HepG2 (cell line): ENCODE measurements around the gene SLC35F6. TPM values are rescaled to one million over a fixed set of nuclear protein-coding genes. Genes with fewer than 3 reads are reported as not detected.

Experiments
- ATAC-seq: fragments of 200-7000 bp; cut with Tn5 transposase; 3 replicates; pipeline ENCODE4 v1.9.1; 2020; ENCODE audit warnings: mild to moderate bottlenecking, moderate library complexity
- BruUV-seq: library from RNA; stranded (reverse); fragments of 400-500 nt; replicated peaks from 2 replicates; lab custom pipeline; 2021; lab: Mats Ljungman, UMichigan
- CTCF ChIA-PET: fragments of 300-600 bp; formaldehyde crosslinking; extraction: SDS; loops from one replicate; lab custom pipeline; 2021; ENCODE audit warnings: low total read pairs, inconsistent platforms, low intra/inter-chr PET ratio; lab: Yijun Ruan, JAX
- POLR2A ChIA-PET: fragments of 350-600 bp; sonication (Branson Sonifier 250); formaldehyde crosslinking; loops from one replicate; lab custom pipeline; 2020; ENCODE audit warnings: antibody characterized with exemption, inconsistent platforms; lab: Yijun Ruan, JAX
- DNase-seq: peaks from one replicate; pipeline ENCODE4 v3.0.0-alpha.2; 2015; ENCODE audit warnings: low spot score
- FAIRE-seq: peaks from 3 replicates; lab custom pipeline; 2011; peaks lifted over from hg19 to GRCh38; lab: Jason Lieb, UNC
- H2AFZ ChIP-seq: one replicate; pipeline ENCODE4 v1.6.1; 2011; ENCODE audit warnings: low read length, inconsistent platforms
- H3K27ac ChIP-seq: fragments of 300-600 bp; 3 replicates; pipeline ENCODE4 v1.8.0; 2011; ENCODE audit warnings: mixed run types, mild to moderate bottlenecking, mixed read lengths, low read length, inconsistent platforms; ENCODE audit not compliant: insufficient read depth; ENCODE audit errors: extremely low read length
- H3K27me3 ChIP-seq, 2 experiments: fragments of 200-600 bp in 1 of 2; 2 replicates in 1 of 2; 3 replicates in 1 of 2; pipeline versions ENCODE4 v1.6.0 to v1.8.0; 2011; ENCODE audit warnings: low read length in 2 of 2, mild to moderate bottlenecking in 2 of 2, moderate library complexity in 2 of 2, inconsistent platforms in 1 of 2; ENCODE audit not compliant: insufficient read depth in 2 of 2, control insufficient read depth in 1 of 2
- H3K36me3 ChIP-seq, 2 experiments: fragments of 200-600 bp in 1 of 2; replicated peaks in 1 of 2; 2 replicates in 1 of 2; 3 replicates in 1 of 2; pipeline versions ENCODE4 v1.5.1 to v1.8.0; 2011; ENCODE audit warnings: low read length in 2 of 2, inconsistent platforms in 1 of 2; ENCODE audit not compliant: insufficient read depth in 2 of 2, control insufficient read depth in 1 of 2
- H3K4me1 ChIP-seq: 2 replicates; pipeline ENCODE4 v1.5.1; 2012; ENCODE audit warnings: low read length, inconsistent platforms; ENCODE audit not compliant: insufficient read depth
- H3K4me2 ChIP-seq: 2 replicates; pipeline ENCODE4 v1.6.0; 2011; ENCODE audit warnings: low read depth, low read length, inconsistent platforms
- H3K4me3 ChIP-seq, 3 experiments: fragments of 200-600 bp in 1 of 3; sonication (generic), shearing (Covaris generic) in 1 of 3; replicated peaks in 1 of 3; 2 replicates each; pipeline ENCODE4 v1.5.1; 2011 to 2016; ENCODE audit warnings: low read length in 3 of 3, inconsistent platforms in 2 of 3, low read depth in 2 of 3, mild to moderate bottlenecking in 2 of 3, control low read depth in 1 of 3, mixed read lengths in 1 of 3; ENCODE audit not compliant: insufficient read depth in 1 of 3
- H3K79me2 ChIP-seq: one replicate; pipeline ENCODE4 v1.6.1; 2011; ENCODE audit warnings: low read length, inconsistent platforms; ENCODE audit not compliant: insufficient read depth
- H3K9ac ChIP-seq: 2 replicates; pipeline ENCODE4 v1.6.0; 2011; ENCODE audit warnings: mild to moderate bottlenecking, low read depth, low read length, inconsistent platforms; ENCODE audit not compliant: insufficient read depth
- H3K9me3 ChIP-seq: 2 replicates; pipeline ENCODE4 v1.5.1; 2012; ENCODE audit warnings: mild to moderate bottlenecking, low read length
- H4K20me1 ChIP-seq: 2 replicates; pipeline ENCODE4 v1.6.0; 2011; ENCODE audit warnings: inconsistent platforms, mild to moderate bottlenecking, low read length, moderate library complexity; ENCODE audit not compliant: insufficient read depth
- FOXO1 ChIP-seq: sonication (generic); formaldehyde crosslinking; IDR thresholded peaks from 2 replicates; pipeline ENCODE4 v1.4.0; 2020; ENCODE audit warnings: missing genetic modification reagents
- FOXO4 ChIP-seq: sonication (generic); formaldehyde crosslinking; conservative IDR thresholded peaks from 2 replicates; pipeline ENCODE4 v1.8.1; 2023; ENCODE audit warnings: missing genetic modification reagents
- FUBP1 ChIP-seq: sonication (generic); formaldehyde crosslinking; IDR thresholded peaks from 2 replicates; pipeline ENCODE4 v1.5.1; 2020; ENCODE audit warnings: missing genetic modification reagents, mild to moderate bottlenecking, borderline replicate concordance
- JUNB ChIP-seq: sonication (generic); formaldehyde crosslinking; IDR thresholded peaks from 2 replicates; pipeline ENCODE4 v1.8.0; 2022; ENCODE audit warnings: missing genetic modification reagents, mild to moderate bottlenecking, borderline replicate concordance
- MED1 ChIP-seq: sonication (generic); formaldehyde crosslinking; IDR thresholded peaks from 2 replicates; pipeline ENCODE4 v1.4.0; 2020; ENCODE audit warnings: missing genetic modification reagents
- MIER2 ChIP-seq: IDR thresholded peaks from 2 replicates; pipeline ENCODE4 v1.6.1; 2016; ENCODE audit warnings: missing biosample characterization, missing genetic modification reagents
- SAFB2 ChIP-seq: sonication (generic); formaldehyde crosslinking; IDR thresholded peaks from 2 replicates; pipeline ENCODE4 v1.5.1; 2020; ENCODE audit warnings: missing genetic modification reagents, low read depth, mild to moderate bottlenecking, borderline replicate concordance
- SKIL ChIP-seq: sonication (generic); formaldehyde crosslinking; IDR thresholded peaks from 2 replicates; pipeline ENCODE4 v1.8.0; 2022; ENCODE audit warnings: missing genetic modification reagents, mild to moderate bottlenecking, moderate library complexity, borderline replicate concordance
- ZGPAT ChIP-seq: IDR thresholded peaks from 2 replicates; pipeline ENCODE4 v1.6.1; 2016; ENCODE audit warnings: mild to moderate bottlenecking
- ZMYM3 ChIP-seq: sonication (generic); formaldehyde crosslinking; IDR thresholded peaks from 2 replicates; pipeline ENCODE4 v1.5.1; 2020; ENCODE audit warnings: mild to moderate bottlenecking, missing genetic modification reagents
- ZNF468 ChIP-seq: sonication (generic); formaldehyde crosslinking; IDR thresholded peaks from 2 replicates; pipeline ENCODE4 v1.8.0; 2022; ENCODE audit warnings: mild to moderate bottlenecking, moderate library complexity, missing genetic modification reagents
- ZNF629 ChIP-seq: sonication (generic); formaldehyde crosslinking; conservative IDR thresholded peaks from 2 replicates; pipeline ENCODE4 v1.5.0; 2020; ENCODE audit warnings: missing genetic modification reagents
- ZNF746 ChIP-seq: sonication (generic); formaldehyde crosslinking; IDR thresholded peaks from 2 replicates; pipeline ENCODE4 v1.8.0; 2022; ENCODE audit warnings: mild to moderate bottlenecking, missing genetic modification reagents
- WGBS: methylation state at CpG from one replicate; pipeline ENCODE4 v1.1.6; 2017; ENCODE audit warnings: low lambda C conversion rate; 5-methylcytosine and 5-hydroxymethylcytosine counted together
- in situ Hi-C: cut with HindIII; loops from 2 replicates; pipeline ENCODE4 v1.10.0; 2017; ENCODE audit warnings: low pct_unique_long_range_greater_than_20kb; ENCODE audit not compliant: extremely low pct_ligation_motif_present
- intact Hi-C: fragments of 100-400 bp; cut with micrococcal nuclease; formaldehyde crosslinking; loops from one replicate; pipeline ENCODE4 v1.10.0; 2022; ENCODE audit not compliant: unreplicated experiment
- polyA plus RNA-seq, 8 experiments: library from polyadenylated mRNA; depleted of rRNA in 3 of 8; stranded (reverse) in 7 of 8; unstranded in 1 of 8; fragments of >200 nt; fragmentation: Illumina TruSeq in 4 of 8; extraction: Trizol in 4 of 8; gene quantifications; 2 replicates each; pipeline versions ENCODE4 v1.2.1 to v1.2.3, GENCODE V29; 2011 to 2016; ENCODE audit warnings: low read depth in 4 of 8, missing spikeins in 1 of 8, mixed read lengths in 1 of 8; ENCODE audit not compliant: insufficient read depth in 1 of 8
- total RNA-seq, 5 experiments: library from RNA; depleted of rRNA; stranded (reverse); fragments of >200 nt; fragmentation: Illumina TruSeq; extraction: Trizol; gene quantifications; 2 replicates each; pipeline ENCODE4 v1.2.3, GENCODE V29; 2016; ENCODE audit warnings: low read depth in 1 of 5

SLC35F6 gene
- total and polyA plus RNA-seq, 2 of the 13 experiments (the other 11 are each of a cell fraction or from before 2014, with no cell fraction given): 15.2 to 21.2 TPM

GRCh38 chr2:26729311-26729710, 34.8 kb upstream of the SLC35F6 start:
- Histone ChIP-seq H2AFZ (no peak overlapping the region), H3K4me3 (no peak overlapping the region), H3K27me3 (peaks cover 6 to 43% of the 10 kb centered on the region in 2 experiments; a peak in 3 of 5 replicates), H3K9ac (no peak overlapping the region), H3K9me3 (no peaks in the 10 kb centered on the region), H3K27ac (no peak overlapping the region), H4K20me1 (no peaks in the 10 kb centered on the region), H3K79me2 (no peaks in the 10 kb centered on the region), H3K36me3 (no peaks in the 10 kb centered on the region), H3K4me2 (no peak overlapping the region), H3K4me1 (peaks cover 12% of the 10 kb centered on the region)
- BruUV-seq: no TSS peak
- intact Hi-C loops: loop anchor here (10.0 kb wide), 1 partner anchor 95 kb away; no protein-coding TSS in a partner anchor
- no peak for ATAC-seq
- in situ Hi-C loops: no loop called here
- no peak for FAIRE-seq
- no peak for DNase-seq
- WGBS: 23% methylated on average over 2 of the region's 2 CpGs
- POLR2A ChIA-PET: no interaction called here
- TF ChIP-seq MIER2 (CRISPR knock-in tag): no peak
- no peak for TF ChIP-seq FOXO4 (CRISPR knock-in tag)
- TF ChIP-seq MED1: no peak
- TF ChIP-seq SAFB2 (CRISPR knock-in tag): no peak
- no peak for TF ChIP-seq FOXO1
- no peak for TF ChIP-seq SKIL (CRISPR knock-in tag)
- no peak for TF ChIP-seq FUBP1 (CRISPR knock-in tag)
- TF ChIP-seq ZNF468 (CRISPR knock-in tag): no peak
- no peak for TF ChIP-seq ZNF746
- no peak for TF ChIP-seq ZGPAT
- peak; percentile 62; the same call in 1 of the 2 replicates for TF ChIP-seq ZNF629 (CRISPR knock-in tag)
- TF ChIP-seq JUNB: no peak
- TF ChIP-seq ZMYM3: peak; percentile 52; the same call in 1 of the 2 replicates
- CTCF ChIA-PET: no interaction called here
